Astrocyte of the spinal cord (primary cell): ENCODE measurements around the gene CD300LF.

Source experiments
- DNase-seq: peaks from one replicate; pipeline ENCODE4 v3.0.0; 2011; ENCODE audit warnings: low read depth, low spot score
- H3K4me3 ChIP-seq: 2 replicates; pipeline ENCODE4 v1.5.1; 2011; ENCODE audit warnings: low read depth, mild to moderate bottlenecking, low read length, moderate library complexity
- CTCF ChIP-seq: IDR thresholded peaks from 2 replicates; pipeline ENCODE4 v1.5.1; 2012; ENCODE audit warnings: low read depth, mild to moderate bottlenecking, low read length, inconsistent platforms
- in situ Hi-C: cut with HindIII; loops from 2 replicates; pipeline ENCODE4 v1.10.0; 2017; ENCODE audit warnings: low sequenced_read_pairs

CD300LF gene

GRCh38 chr17:74752822-74753401 lies 40.2 kb upstream of the CD300LF start:
- H3K4me3 ChIP-seq, result no peak overlapping the region
- no peak for DNase-seq
- in situ Hi-C loops, result no loop called here
- no peak for TF ChIP-seq CTCF

- no peak overlapping the region for H3K4me3 ChIP-seq
- TF ChIP-seq CTCF, result no peak
- in situ Hi-C loops, result no loop called here
- DNase-seq, result no peak
These were observed 39.7 kb upstream of the CD300LF start for GRCh38 chr17:74752415-74752814.

- in situ Hi-C loops, result no loop called here
- TF ChIP-seq CTCF, result no peak
- peak overlapping the region; percentile 72 for H3K4me3 ChIP-seq
- DNase-seq, result no peak
These were observed 37.8 kb upstream of the CD300LF start for GRCh38 chr17:74750327-74751069.

- in situ Hi-C loops, result no loop called here
- peak overlapping the region; percentile 72 for H3K4me3 ChIP-seq
- DNase-seq, result no peak
- TF ChIP-seq CTCF, result no peak
These were observed 37.3 kb upstream of the CD300LF start for GRCh38 chr17:74750039-74750326.

GRCh38 chr17:74749279-74750038 lies 36.7 kb upstream of the CD300LF start:
- peak; percentile 25 for DNase-seq

More at GRCh38 chr17:74749279-74750038, 36.7 kb upstream of the CD300LF start:
- no peak for TF ChIP-seq CTCF
- in situ Hi-C loops, result no loop called here
- peak overlapping the region; percentile 72 for H3K4me3 ChIP-seq
